WERI-Rb-1 (cell line): ENCODE data around the gene IL9R.
"Not testable (repeated sequence)": the region's sequence is repeated elsewhere in the genome, so short reads cannot be mapped to it uniquely, and the experiment has no call there.

Experiments used
- DNase-seq: peaks from one replicate; pipeline ENCODE4 v3.0.0-alpha.2; 2020
- H3K27ac ChIP-seq: fragments of 250-450 bp; sonication (Bioruptor Pico); 2 replicates; pipeline ENCODE4 v1.5.1; 2020; ENCODE audit warnings: mild to moderate bottlenecking, moderate library complexity
- H3K27me3 ChIP-seq: fragments of 250-450 bp; sonication (Bioruptor Pico); 2 replicates; pipeline ENCODE4 v1.5.1; 2021; ENCODE audit warnings: mild to moderate bottlenecking, low read depth, moderate library complexity; ENCODE audit not compliant: insufficient read depth, severe bottlenecking
- H3K36me3 ChIP-seq: fragments of 250-450 bp; sonication (Bioruptor Pico); 2 replicates; pipeline ENCODE4 v1.5.1; 2020; ENCODE audit warnings: mild to moderate bottlenecking, moderate library complexity
- H3K4me3 ChIP-seq: 2 replicates; pipeline ENCODE4 v1.5.1; 2011; ENCODE audit warnings: low read depth, mild to moderate bottlenecking, control low read depth, low read length
- H3K9me3 ChIP-seq: fragments of 250-450 bp; sonication (Bioruptor Pico); 2 replicates; pipeline ENCODE4 v1.5.1; 2021; ENCODE audit warnings: mild to moderate bottlenecking, moderate library complexity; ENCODE audit not compliant: severe bottlenecking
- TF ChIP-seq, protein P1 (sequence below): IDR thresholded peaks from 2 replicates; pipeline ENCODE4 v1.5.1; 2011; ENCODE audit warnings: low read depth, mild to moderate bottlenecking, control low read depth, inconsistent platforms, low read length

IL9R gene

DNA sequence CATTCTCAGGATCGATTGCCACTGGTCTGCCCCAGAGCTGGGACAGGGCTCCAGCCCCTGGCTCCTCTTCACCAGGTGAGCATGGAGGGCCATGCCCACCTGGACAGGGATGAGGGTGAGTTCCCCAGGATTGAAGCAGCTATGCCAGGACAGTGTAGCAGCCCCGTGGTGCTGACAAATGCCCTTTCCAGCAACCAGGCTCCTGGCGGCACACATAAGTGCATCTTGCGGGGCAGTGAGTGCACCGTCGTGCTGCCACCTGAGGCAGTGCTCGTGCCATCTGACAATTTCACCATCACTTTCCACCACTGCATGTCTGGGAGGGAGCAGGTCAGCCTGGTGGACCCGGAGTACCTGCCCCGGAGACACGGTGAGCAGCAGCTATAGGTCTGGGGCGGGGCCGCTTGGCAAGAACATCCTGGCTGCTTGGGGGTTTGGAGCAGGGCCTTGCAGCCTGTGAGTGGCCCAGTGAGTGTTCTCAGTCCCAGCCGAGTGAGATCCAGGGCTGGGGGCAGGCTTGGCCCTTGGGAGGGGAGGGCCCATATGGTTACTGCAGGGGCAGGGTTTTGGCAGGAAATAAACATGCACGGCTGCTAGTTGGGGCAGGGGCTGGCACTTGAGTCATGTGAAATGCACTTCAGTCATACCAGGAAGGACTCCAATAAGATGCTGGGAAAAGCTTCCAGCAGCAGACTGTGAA, 6.1 kb downstream of the IL9R start:
- TF ChIP-seq, protein P1, sequence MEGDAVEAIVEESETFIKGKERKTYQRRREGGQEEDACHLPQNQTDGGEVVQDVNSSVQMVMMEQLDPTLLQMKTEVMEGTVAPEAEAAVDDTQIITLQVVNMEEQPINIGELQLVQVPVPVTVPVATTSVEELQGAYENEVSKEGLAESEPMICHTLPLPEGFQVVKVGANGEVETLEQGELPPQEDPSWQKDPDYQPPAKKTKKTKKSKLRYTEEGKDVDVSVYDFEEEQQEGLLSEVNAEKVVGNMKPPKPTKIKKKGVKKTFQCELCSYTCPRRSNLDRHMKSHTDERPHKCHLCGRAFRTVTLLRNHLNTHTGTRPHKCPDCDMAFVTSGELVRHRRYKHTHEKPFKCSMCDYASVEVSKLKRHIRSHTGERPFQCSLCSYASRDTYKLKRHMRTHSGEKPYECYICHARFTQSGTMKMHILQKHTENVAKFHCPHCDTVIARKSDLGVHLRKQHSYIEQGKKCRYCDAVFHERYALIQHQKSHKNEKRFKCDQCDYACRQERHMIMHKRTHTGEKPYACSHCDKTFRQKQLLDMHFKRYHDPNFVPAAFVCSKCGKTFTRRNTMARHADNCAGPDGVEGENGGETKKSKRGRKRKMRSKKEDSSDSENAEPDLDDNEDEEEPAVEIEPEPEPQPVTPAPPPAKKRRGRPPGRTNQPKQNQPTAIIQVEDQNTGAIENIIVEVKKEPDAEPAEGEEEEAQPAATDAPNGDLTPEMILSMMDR: no peak
- Histone ChIP-seq H3K9me3 (no peaks in the 10 kb centered on the region), H3K36me3 (no peaks in the 10 kb centered on the region), H3K27ac (peak overlapping the region; percentile 18), H3K4me3 (no peak overlapping the region), H3K27me3 (no peaks in the 10 kb centered on the region)
- DNase-seq: no peak

DNA sequence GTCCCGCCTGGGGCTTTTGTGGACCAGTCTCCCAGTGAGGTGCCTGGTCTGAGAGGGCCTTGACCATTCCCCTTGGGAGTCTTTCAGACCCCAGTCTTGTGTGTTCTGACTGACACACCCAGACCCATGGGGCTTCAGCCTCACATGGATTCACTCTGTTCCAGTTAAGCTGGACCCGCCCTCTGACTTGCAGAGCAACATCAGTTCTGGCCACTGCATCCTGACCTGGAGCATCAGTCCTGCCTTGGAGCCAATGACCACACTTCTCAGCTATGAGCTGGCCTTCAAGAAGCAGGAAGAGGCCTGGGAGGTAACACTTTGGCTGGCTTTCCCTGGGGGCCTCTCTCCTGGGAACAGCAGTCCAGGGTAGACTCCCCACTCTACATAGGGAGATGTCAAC, 6.8 kb downstream of the IL9R start:
- TF ChIP-seq, protein P1: no peak
- Histone ChIP-seq H3K27ac (no peak overlapping the region), H3K9me3 (no peaks in the 10 kb centered on the region), H3K36me3 (no peaks in the 10 kb centered on the region), H3K27me3 (no peaks in the 10 kb centered on the region), H3K4me3 (no peak overlapping the region)
- DNase-seq: no peak

DNA sequence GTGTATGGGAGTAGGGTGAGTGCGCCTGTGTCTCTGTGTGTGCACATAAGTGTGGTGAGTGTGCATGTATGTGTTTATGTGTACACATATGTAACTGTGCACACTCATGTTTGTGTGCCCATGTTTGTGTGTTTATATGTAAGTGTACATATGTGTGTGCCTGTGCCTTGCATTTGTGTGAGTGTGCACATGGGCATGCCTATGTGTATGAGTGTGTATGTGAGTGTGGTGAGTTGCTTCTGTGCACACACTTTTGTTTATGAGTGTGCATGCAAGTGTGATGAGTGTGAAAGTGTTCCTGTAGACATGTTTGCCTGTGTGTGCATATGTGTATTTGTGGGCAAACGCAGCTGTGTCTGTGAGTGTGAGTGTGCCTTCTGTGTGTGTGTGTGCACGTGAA, 7.2 kb downstream of the IL9R start:
- Histone ChIP-seq H3K27me3 (no peaks in the 10 kb centered on the region), H3K36me3 (no peaks in the 10 kb centered on the region), H3K4me3 (no peak overlapping the region), H3K9me3 (no peaks in the 10 kb centered on the region), H3K27ac (peak overlapping the region; percentile 77)
- TF ChIP-seq, protein P1: no peak
- DNase-seq: no peak

DNA sequence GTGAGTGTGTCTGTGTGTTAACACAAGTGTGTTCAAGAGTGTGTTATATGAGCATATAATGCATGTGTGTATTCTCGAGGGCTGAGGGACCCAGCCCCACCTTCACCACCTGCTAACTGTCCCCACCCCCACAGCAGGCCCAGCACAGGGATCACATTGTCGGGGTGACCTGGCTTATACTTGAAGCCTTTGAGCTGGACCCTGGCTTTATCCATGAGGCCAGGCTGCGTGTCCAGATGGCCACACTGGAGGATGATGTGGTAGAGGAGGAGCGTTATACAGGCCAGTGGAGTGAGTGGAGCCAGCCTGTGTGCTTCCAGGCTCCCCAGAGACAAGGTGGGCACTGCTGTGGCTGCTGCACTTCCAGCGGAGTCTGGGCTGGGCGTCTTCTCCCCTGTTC, 7.6 kb downstream of the IL9R start:
- H3K36me3 ChIP-seq: no peaks in the 10 kb centered on the region
- peak; percentile 92 for DNase-seq
- H3K9me3 ChIP-seq: no peaks in the 10 kb centered on the region
- no peaks in the 10 kb centered on the region for H3K27me3 ChIP-seq
- TF ChIP-seq, protein P1: no peak
- no peak overlapping the region for H3K4me3 ChIP-seq
- H3K27ac ChIP-seq: peak overlapping the region; percentile 77

DNA sequence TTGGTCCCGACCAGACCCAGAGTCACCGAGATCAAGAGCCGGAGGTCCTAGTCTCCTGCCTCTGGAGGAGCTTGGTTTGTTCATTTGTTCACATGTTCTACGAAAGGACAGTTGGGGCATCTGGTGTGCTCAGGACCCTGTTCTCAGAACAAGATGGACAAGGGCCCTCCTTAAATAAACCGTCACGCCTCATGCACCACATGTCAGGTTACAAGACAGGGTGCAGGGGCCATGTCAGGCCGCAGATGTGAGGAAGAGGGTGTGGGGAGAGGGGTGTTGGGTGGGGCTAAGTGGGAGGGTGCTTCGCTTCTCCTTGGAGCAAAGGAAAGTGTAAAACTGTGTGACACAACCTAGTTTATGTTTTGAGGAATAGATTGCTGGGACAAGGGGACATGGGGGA, 9.0 kb downstream of the IL9R start:
- not testable (repeated sequence) for DNase-seq, H3K36me3 ChIP-seq, H3K9me3 ChIP-seq, H3K27me3 ChIP-seq, H3K4me3 ChIP-seq, H3K27ac ChIP-seq

DNA sequence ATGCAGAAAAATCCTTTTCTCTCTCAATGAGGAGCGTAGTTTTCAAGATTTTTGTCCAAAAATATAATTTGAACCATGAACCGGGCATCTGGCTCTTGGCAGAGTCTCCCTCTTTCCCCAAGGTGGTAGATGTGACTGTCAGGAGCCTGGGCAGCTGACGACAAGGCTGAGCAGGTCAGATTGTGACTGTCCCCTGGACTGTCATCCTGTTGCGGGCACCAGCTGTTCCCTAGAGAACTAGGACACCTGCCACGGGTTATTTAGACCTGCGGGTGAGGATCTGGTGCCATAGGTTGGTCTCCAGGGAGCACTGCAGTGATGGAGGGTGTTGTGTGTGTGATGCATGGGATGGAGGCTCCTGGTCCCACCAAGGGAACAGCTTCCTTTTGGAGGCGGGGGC, 10.9 kb downstream of the IL9R start:
- H3K27me3 ChIP-seq, H3K9me3 ChIP-seq, H3K36me3 ChIP-seq, H3K27ac ChIP-seq, H3K4me3 ChIP-seq: not testable (repeated sequence)
- DNase-seq: peak; percentile 68

DNA sequence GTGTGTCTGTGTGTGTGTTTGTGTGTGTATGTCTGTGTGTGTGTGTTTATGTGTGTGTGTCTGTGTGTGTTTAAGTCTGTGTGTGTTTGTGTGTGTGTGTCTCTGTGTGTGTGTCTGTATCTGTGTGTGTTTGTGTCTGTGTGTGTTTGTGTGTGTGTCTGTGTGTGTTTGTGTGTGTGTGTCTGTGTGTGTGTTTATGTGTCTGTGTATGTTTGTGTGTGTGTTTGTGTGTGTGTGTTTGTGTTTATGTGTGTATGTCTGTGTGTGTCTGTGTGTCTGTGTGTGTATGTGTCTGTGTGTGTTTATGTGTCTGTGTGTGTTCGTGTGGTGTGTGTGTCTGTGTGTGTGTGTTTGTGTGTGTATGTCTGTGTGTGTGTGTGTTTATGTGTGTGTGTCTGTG, 11.4 kb downstream of the IL9R start:
- TF ChIP-seq, protein P1: no peak
- Histone ChIP-seq H3K4me3 (no peak overlapping the region), H3K36me3 (no peaks in the 10 kb centered on the region), H3K27ac (no peak overlapping the region), H3K27me3 (no peaks in the 10 kb centered on the region), H3K9me3 (no peaks in the 10 kb centered on the region)
- no peak for DNase-seq

DNA sequence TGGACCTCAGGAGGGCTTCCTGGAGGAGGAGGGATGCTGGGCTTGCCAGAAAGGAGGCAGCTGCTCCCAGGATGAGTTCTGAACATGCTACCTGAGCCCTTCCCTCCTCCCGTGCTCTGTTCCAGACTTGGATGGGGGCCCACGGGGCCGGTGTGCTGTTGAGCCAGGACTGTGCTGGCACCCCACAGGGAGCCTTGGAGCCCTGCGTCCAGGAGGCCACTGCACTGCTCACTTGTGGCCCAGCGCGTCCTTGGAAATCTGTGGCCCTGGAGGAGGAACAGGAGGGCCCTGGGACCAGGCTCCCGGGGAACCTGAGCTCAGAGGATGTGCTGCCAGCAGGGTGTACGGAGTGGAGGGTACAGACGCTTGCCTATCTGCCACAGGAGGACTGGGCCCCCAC, 12.2 kb downstream of the IL9R start:
- H3K27me3 ChIP-seq, DNase-seq, H3K9me3 ChIP-seq, H3K27ac ChIP-seq, H3K36me3 ChIP-seq, H3K4me3 ChIP-seq: not testable (repeated sequence)

DNA sequence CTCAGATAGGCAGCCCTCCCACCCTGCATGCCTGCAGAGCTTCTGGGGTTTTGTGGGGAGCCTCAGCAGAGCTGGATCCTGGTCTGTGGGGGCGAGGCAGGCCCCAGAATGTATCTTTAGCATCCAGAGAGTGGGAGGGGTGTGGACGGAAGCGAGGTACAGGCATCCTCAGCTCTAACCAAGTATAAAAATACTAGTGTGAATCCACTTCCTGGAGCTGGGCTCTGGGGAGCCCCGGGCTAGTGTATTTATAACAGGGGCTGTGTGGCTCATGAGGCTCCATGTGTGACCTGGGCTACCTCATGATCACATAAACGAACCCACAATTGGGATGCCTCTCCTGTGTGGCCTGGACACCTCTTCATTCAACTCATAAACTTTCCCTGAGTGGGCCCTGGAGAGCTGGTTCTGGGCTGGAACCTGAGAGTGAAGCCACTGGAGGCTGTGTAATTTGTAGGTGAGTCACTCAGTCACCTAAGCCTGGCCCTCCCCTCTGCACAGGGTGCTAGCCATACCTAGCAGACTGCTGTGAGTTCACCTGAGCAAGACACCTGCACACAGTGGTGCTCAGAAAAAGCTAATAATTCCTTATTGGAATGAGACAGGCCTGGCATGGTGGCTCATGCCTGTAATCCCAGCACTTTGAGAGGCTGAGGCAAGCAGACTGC, 15.9 kb downstream of the IL9R start:
- H3K36me3 ChIP-seq, H3K27me3 ChIP-seq, H3K9me3 ChIP-seq, H3K4me3 ChIP-seq, H3K27ac ChIP-seq, DNase-seq: not testable (repeated sequence)
